Measurements from ENCODE around the gene LGALS3BP.

The LGALS3BP gene

DNA sequence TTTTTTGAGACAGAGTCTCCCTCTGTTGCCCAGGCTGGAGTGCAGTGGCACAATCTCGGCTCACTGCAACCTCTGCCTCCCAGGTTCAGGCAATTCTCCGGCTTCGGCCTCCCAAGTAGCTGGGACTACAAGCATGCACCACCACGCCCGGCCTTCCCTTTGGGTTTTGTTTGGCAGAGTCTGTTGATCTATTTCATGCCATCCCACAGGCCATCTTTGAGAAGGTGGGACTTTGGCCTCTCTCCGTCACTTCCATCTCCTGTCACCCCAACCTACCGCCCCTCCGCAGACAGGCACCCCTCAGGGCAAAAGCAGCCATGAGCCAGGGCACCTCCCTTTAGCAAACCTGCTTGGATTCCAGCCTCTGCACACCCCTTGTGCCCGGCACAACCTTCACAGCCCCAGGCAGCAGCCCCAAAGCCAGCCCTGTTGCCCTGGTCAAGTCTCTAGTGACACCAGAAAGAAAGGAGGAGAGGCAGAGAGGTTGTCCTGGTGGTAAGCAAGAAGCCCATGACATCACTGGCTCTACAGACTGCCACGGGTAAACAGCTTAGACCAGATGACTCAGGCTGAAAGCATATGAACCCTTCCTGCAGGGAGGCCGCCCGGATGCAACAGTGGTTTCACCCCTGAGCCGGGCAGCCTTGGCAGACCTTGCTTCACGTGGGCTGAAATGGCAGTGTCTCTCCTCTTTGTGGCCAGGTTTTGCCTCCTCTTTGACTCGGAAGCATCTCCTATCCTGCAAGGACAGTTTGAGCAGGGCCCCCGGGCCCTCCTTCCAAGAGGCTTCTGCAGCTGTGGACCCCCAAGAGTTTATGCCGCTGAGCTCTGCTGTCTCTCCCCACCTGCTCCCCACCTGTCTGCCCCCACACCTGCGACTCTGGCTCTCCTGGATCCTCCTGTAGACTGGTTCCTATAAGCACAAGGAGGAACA lies 46.4 kb downstream of the LGALS3BP start:
- Histone ChIP-seq H3K27ac (replicated peaks) (no peak overlapping the region), H3K27me3 (ENCODE audit: insufficient read depth, poor library complexity, severe bottlenecking) (no peaks in the 10 kb centered on the region), H3K4me3 (replicated peaks; ENCODE audit: insufficient read depth, low read length) (no peak overlapping the region)
- DNase-seq (ENCODE audit: low read depth in 1 of 2, low spot score in 1 of 2) = peak; percentile 32 to 67
- TF ChIP-seq GABPA (IDR thresholded peaks at IDR 0.05; ENCODE audit: low read depth) (no peak), SPI1 (IDR thresholded peaks at IDR 0.05; ENCODE audit: borderline replicate concordance, low read depth) (no peak), POLR2AphosphoS5 (IDR thresholded peaks at IDR 0.05; ENCODE audit: low read depth) (no peak)
- TF ChIP-seq, protein P1, sequence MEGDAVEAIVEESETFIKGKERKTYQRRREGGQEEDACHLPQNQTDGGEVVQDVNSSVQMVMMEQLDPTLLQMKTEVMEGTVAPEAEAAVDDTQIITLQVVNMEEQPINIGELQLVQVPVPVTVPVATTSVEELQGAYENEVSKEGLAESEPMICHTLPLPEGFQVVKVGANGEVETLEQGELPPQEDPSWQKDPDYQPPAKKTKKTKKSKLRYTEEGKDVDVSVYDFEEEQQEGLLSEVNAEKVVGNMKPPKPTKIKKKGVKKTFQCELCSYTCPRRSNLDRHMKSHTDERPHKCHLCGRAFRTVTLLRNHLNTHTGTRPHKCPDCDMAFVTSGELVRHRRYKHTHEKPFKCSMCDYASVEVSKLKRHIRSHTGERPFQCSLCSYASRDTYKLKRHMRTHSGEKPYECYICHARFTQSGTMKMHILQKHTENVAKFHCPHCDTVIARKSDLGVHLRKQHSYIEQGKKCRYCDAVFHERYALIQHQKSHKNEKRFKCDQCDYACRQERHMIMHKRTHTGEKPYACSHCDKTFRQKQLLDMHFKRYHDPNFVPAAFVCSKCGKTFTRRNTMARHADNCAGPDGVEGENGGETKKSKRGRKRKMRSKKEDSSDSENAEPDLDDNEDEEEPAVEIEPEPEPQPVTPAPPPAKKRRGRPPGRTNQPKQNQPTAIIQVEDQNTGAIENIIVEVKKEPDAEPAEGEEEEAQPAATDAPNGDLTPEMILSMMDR (IDR thresholded peaks at IDR 0.05; ENCODE audit: insufficient read depth, low read length) = no peak
- TF ChIP-seq, protein P2, sequence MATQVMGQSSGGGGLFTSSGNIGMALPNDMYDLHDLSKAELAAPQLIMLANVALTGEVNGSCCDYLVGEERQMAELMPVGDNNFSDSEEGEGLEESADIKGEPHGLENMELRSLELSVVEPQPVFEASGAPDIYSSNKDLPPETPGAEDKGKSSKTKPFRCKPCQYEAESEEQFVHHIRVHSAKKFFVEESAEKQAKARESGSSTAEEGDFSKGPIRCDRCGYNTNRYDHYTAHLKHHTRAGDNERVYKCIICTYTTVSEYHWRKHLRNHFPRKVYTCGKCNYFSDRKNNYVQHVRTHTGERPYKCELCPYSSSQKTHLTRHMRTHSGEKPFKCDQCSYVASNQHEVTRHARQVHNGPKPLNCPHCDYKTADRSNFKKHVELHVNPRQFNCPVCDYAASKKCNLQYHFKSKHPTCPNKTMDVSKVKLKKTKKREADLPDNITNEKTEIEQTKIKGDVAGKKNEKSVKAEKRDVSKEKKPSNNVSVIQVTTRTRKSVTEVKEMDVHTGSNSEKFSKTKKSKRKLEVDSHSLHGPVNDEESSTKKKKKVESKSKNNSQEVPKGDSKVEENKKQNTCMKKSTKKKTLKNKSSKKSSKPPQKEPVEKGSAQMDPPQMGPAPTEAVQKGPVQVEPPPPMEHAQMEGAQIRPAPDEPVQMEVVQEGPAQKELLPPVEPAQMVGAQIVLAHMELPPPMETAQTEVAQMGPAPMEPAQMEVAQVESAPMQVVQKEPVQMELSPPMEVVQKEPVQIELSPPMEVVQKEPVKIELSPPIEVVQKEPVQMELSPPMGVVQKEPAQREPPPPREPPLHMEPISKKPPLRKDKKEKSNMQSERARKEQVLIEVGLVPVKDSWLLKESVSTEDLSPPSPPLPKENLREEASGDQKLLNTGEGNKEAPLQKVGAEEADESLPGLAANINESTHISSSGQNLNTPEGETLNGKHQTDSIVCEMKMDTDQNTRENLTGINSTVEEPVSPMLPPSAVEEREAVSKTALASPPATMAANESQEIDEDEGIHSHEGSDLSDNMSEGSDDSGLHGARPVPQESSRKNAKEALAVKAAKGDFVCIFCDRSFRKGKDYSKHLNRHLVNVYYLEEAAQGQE (IDR thresholded peaks at IDR 0.05; ENCODE audit: insufficient replicate concordance, low read depth) = no peak

DNA sequence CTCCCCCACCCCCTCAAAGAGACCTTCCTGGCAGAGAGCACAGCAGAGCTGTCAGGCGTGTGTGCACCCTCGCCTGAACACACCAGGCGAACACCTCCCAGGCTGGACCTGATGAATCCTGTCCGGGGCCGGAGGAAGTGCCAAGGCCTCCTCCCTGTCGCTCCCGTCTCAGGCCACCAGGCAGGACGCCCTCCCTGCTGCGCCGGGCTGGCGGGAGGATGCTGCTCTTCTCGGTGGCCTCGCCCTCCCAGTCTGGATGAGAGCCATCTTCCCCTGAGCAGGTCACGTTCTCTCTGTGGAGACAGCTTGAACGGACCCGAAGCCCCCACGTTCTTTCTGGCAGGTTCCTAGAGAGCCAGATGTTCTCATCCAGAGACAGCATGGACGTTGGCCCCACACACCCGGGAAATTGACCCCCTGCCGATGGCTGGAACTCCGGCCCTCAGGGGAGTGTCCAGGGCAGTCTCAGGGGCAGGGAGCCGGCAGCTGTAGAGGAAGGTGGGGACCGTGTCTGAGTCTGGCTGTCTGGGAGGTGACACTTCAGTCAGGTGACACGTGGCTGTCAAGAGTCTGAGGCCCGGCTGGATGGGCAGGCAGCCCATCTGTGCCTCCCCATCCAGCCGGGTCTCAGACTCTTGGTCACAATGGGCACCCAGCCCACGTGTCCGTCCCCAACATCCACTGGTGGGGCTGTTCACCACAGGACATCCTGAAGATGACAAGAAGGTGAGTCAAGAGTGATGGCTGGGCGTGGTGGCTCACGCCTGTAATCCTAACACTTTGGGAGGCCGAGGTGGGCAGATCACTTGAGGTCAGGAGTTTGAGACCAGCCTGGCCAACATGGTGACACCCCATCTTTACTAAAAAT lies 49.6 kb downstream of the LGALS3BP start:
- no peaks in the 10 kb centered on the region for H3K27me3 ChIP-seq (ENCODE audit: insufficient read depth, poor library complexity, severe bottlenecking)
- TF ChIP-seq GABPA (IDR thresholded peaks at IDR 0.05; ENCODE audit: low read depth) (no peak), SPI1 (IDR thresholded peaks at IDR 0.05; ENCODE audit: borderline replicate concordance, low read depth) (no peak), POLR2AphosphoS5 (IDR thresholded peaks at IDR 0.05; ENCODE audit: low read depth) (no peak)
- TF ChIP-seq, protein P1 (IDR thresholded peaks at IDR 0.05; ENCODE audit: insufficient read depth, low read length) = no peak
- TF ChIP-seq, protein P2 (IDR thresholded peaks at IDR 0.05; ENCODE audit: insufficient replicate concordance, low read depth) = no peak
- no peak overlapping the region for H3K4me3 ChIP-seq (replicated peaks; ENCODE audit: insufficient read depth, low read length)
- H3K27ac ChIP-seq (replicated peaks) = no peak overlapping the region
- DNase-seq (ENCODE audit: low read depth in 1 of 2, low spot score in 1 of 2) = no peak

DNA sequence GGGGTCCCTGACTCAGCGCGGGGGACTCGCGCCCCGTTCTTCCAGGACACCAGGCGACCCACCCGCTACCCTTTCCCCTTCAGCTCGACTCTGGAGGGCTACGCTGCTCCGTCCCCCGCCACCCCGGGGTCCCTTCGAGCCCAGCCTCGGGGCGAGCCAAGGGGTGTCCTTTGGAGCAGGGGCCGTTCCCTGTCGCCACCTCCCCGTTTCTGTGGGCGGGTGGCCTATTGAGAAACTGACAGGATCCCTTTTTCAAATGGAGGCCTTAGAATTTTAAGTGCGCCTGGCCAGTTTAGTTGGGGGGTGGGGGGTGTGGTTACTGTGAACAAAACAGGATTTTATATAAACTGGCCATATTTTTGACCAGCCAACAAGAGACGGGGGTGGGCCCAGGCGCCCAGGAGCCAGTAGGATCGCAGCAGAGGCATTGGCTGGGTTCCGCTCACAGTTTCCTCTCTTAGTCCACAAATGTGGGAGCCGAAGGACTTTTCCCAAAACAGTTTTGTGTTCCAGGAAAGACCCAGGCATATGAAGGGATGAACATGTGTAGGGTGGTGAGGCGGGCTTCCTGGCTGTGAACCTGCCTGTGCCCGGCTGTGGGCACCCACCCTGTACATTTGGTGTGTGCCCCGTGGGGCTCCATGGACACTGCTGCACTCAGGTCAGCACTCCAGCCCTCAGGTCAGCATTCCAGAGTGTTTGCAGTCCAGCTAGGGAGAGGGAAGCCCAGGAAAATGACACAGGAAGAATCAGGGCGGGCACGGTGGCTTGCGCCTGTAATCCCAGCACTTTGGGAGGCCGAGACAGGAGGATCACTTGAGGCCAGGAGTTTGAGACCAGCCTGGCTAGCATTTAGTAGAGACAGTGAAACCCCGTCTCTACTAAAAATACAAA lies 53.8 kb downstream of the LGALS3BP start:
- Histone ChIP-seq H3K27ac (replicated peaks) (peak overlapping the region; percentile 71), H3K27me3 (ENCODE audit: insufficient read depth, poor library complexity, severe bottlenecking) (no peaks in the 10 kb centered on the region), H3K4me3 (replicated peaks; ENCODE audit: insufficient read depth, low read length) (peak overlapping the region; percentile 32)
- TF ChIP-seq SPI1 (IDR thresholded peaks at IDR 0.05; ENCODE audit: borderline replicate concordance, low read depth) = no peak
- no peak for TF ChIP-seq GABPA (IDR thresholded peaks at IDR 0.05; ENCODE audit: low read depth)
- no peak for TF ChIP-seq POLR2AphosphoS5 (IDR thresholded peaks at IDR 0.05; ENCODE audit: low read depth)
- TF ChIP-seq, protein P2 (IDR thresholded peaks at IDR 0.05; ENCODE audit: insufficient replicate concordance, low read depth) = no peak
- TF ChIP-seq, protein P1 (IDR thresholded peaks at IDR 0.05; ENCODE audit: insufficient read depth, low read length) = no peak
- DNase-seq (ENCODE audit: low read depth in 1 of 2, low spot score in 1 of 2) = peak in 1 of 2 experiments; percentile 58

All from HL-60 (cell line).